OCI-LY7 (cell line): ENCODE measurements around the gene AGPAT3. TPM values are rescaled to one million over a fixed set of nuclear protein-coding genes. Genes with fewer than 3 reads are reported as not detected.

ENCODE experiments used
- BruUV-seq: library from RNA; stranded (reverse); fragments of 400-500 nt; replicated peaks from 2 replicates; lab custom pipeline; 2021; lab: Mats Ljungman, UMichigan
- CTCF ChIA-PET: fragments of 300-600 bp; sonication (Branson Sonifier 250); formaldehyde crosslinking; loops from one replicate; lab custom pipeline; 2022; ENCODE audit warnings: antibody characterized with exemption; ENCODE audit not compliant: unreplicated experiment; lab: Charles Lee
- POLR2A ChIA-PET: fragments of 300-600 bp; sonication (Branson Sonifier 250); formaldehyde crosslinking; loops from one replicate; lab custom pipeline; 2022; ENCODE audit warnings: antibody characterized with exemption; lab: Charles Lee
- DNase-seq: peaks from one replicate; pipeline ENCODE4 v3.0.0-alpha.2; 2015; ENCODE audit warnings: low spot score
- H2AFZ ChIP-seq: fragments of 200-600 bp; sonication (generic), shearing (Covaris generic); 2 replicates; pipeline ENCODE4 v1.6.1; 2014; ENCODE audit warnings: mild to moderate bottlenecking, antibody characterized with exemption, low read length, moderate library complexity
- H3K27ac ChIP-seq: fragments of 200-600 bp; sonication (generic); 2 replicates; pipeline ENCODE4 v1.5.1; 2014; ENCODE audit warnings: mixed run types, low read depth, mild to moderate bottlenecking, moderate library complexity, low read length, inconsistent platforms; ENCODE audit not compliant: poor library complexity, severe bottlenecking
- H3K36me3 ChIP-seq: fragments of 200-600 bp; sonication (generic); 2 replicates; pipeline ENCODE4 v1.6.1; 2014; ENCODE audit warnings: mild to moderate bottlenecking, antibody characterized with exemption, low read length, moderate library complexity, mixed read lengths; ENCODE audit not compliant: insufficient read depth
- H3K4me1 ChIP-seq: fragments of 200-600 bp; sonication (generic); 2 replicates; pipeline ENCODE4 v1.5.1; 2014; ENCODE audit warnings: mild to moderate bottlenecking, low read length; ENCODE audit not compliant: insufficient read depth, poor library complexity, severe bottlenecking
- H3K4me2 ChIP-seq: fragments of 200-600 bp; sonication (generic); 2 replicates; pipeline ENCODE4 v1.6.1; 2014; ENCODE audit warnings: mild to moderate bottlenecking, low read length
- H3K4me3 ChIP-seq: fragments of 200-600 bp; sonication (generic); 2 replicates; pipeline ENCODE4 v1.5.1; 2014; ENCODE audit warnings: mild to moderate bottlenecking, low read depth, low read length; ENCODE audit not compliant: poor library complexity, severe bottlenecking
- H3K79me2 ChIP-seq: fragments of 200-600 bp; sonication (generic); 2 replicates; pipeline ENCODE4 v1.6.1; 2016; ENCODE audit warnings: low read depth, mild to moderate bottlenecking, low read length, moderate library complexity, mixed read lengths; ENCODE audit not compliant: insufficient read depth
- H3K9me2 ChIP-seq: fragments of 200-600 bp; sonication (generic); 2 replicates; pipeline ENCODE4 v1.6.1; 2016; ENCODE audit warnings: mild to moderate bottlenecking, low read length, mixed read lengths; ENCODE audit not compliant: insufficient read depth
- H3K9me3 ChIP-seq: fragments of 200-600 bp; sonication (generic); 2 replicates; pipeline ENCODE4 v1.6.1; 2014; ENCODE audit warnings: mild to moderate bottlenecking, mixed run types, low read length, mixed read lengths
- H4K20me1 ChIP-seq: fragments of 200-600 bp; sonication (generic); 2 replicates; pipeline ENCODE4 v1.6.1; 2014; ENCODE audit warnings: mild to moderate bottlenecking, antibody characterized with exemption, low read length, moderate library complexity, mixed read lengths; ENCODE audit not compliant: insufficient read depth
- CTCF ChIP-seq: fragments of 200-600 bp; sonication (generic); conservative IDR thresholded peaks from 2 replicates; pipeline ENCODE4 v1.5.1; 2014; ENCODE audit warnings: mild to moderate bottlenecking, antibody characterized with exemption, low read length, moderate library complexity, mixed read lengths
- EZH2phosphoT487 ChIP-seq: fragments of 200-600 bp; sonication (generic); IDR thresholded peaks from 2 replicates; pipeline ENCODE4 v1.6.1; 2018; ENCODE audit warnings: low read depth, borderline replicate concordance, mild to moderate bottlenecking, mixed run types, antibody characterized with exemption, low read length, moderate library complexity, mixed read lengths
- intact Hi-C: fragments of 100-400 bp; cut with micrococcal nuclease; formaldehyde crosslinking; loops from one replicate; pipeline ENCODE4 v1.10.0; 2022; ENCODE audit not compliant: unreplicated experiment
- total RNA-seq, 2 experiments: library from RNA; depleted of rRNA in 1 of 2; stranded (reverse); fragments of >200 nt in 1 of 2; shearing (Covaris generic) in 1 of 2; gene quantifications; 2 replicates each; pipeline ENCODE4 v1.2.3, GENCODE V29; 2014 to 2022

Gene AGPAT3
- total RNA-seq, 2 experiments from 2014 or later: 9.2 to 33.4 TPM

GRCh38 chr21:43944078-43944633, 79.1 kb downstream of the AGPAT3 start:
- ChIA-PET POLR2A (no interaction called here), CTCF (no interaction called here)
- Histone ChIP-seq H3K4me1 (no peaks in the 10 kb centered on the region), H3K4me3 (no peak overlapping the region), H3K4me2 (no peak overlapping the region), H3K9me2 (no peaks in the 10 kb centered on the region), H2AFZ (no peak overlapping the region), H3K9me3 (no peaks in the 10 kb centered on the region), H4K20me1 (no peaks in the 10 kb centered on the region), H3K27ac (no peak overlapping the region), H3K36me3 (no peaks in the 10 kb centered on the region), H3K79me2 (no peaks in the 10 kb centered on the region)
- no TSS peak for BruUV-seq
- TF ChIP-seq CTCF (no peak), EZH2phosphoT487 (no peak)
- intact Hi-C loops: no loop called here
- DNase-seq: no peak

- H3K79me2 ChIP-seq: no peaks in the 10 kb centered on the region
- DNase-seq: no peak
- H3K4me2 ChIP-seq: no peak overlapping the region
- H3K27ac ChIP-seq: no peak overlapping the region
- no peaks in the 10 kb centered on the region for H3K9me2 ChIP-seq
- CTCF ChIA-PET: no interaction called here
- H3K36me3 ChIP-seq: no peaks in the 10 kb centered on the region
- H4K20me1 ChIP-seq: no peaks in the 10 kb centered on the region
- POLR2A ChIA-PET: no interaction called here
- intact Hi-C loops: no loop called here
- no TSS peak for BruUV-seq
- H2AFZ ChIP-seq: no peak overlapping the region
- no peaks in the 10 kb centered on the region for H3K4me1 ChIP-seq
- H3K4me3 ChIP-seq: no peak overlapping the region
- TF ChIP-seq EZH2phosphoT487 (no peak), CTCF (no peak)
- H3K9me3 ChIP-seq: no peaks in the 10 kb centered on the region
These were observed 79.7 kb downstream of the AGPAT3 start for GRCh38 chr21:43944757-43945156.

GRCh38 chr21:43948740-43949498, 83.9 kb downstream of the AGPAT3 start:
- Histone ChIP-seq H3K4me2 (no peak overlapping the region), H3K9me3 (no peaks in the 10 kb centered on the region), H3K4me3 (no peak overlapping the region), H2AFZ (no peak overlapping the region), H3K27ac (no peak overlapping the region), H3K36me3 (no peaks in the 10 kb centered on the region), H3K4me1 (no peaks in the 10 kb centered on the region), H3K9me2 (no peaks in the 10 kb centered on the region), H3K79me2 (no peaks in the 10 kb centered on the region), H4K20me1 (no peaks in the 10 kb centered on the region)
- ChIA-PET CTCF (no interaction called here), POLR2A (no interaction called here)
- TF ChIP-seq CTCF (no peak), EZH2phosphoT487 (no peak)
- intact Hi-C loops: no loop called here
- no peak for DNase-seq
- no TSS peak for BruUV-seq
